HG03064 (cell line): ENCODE results near the gene LPCAT3.

Experiments used
- ATAC-seq: cut with Tn5 transposase; IDR thresholded peaks from one replicate; pipeline ENCODE4 v1.9.1; 2021; ENCODE audit warnings: low read depth; ENCODE audit not compliant: unreplicated experiment

Gene LPCAT3

GRCh38 chr12:7004287-7004803 is 13.9 kb downstream of the LPCAT3 start:
- no peak for ATAC-seq

GRCh38 chr12:7001921-7002591 is 16.2 kb downstream of the LPCAT3 start:
- ATAC-seq, result no peak

- no peak for ATAC-seq
Observed at GRCh38 chr12:6998715-6999451, 19.4 kb downstream of the LPCAT3 start.

GRCh38 chr12:6996040-6996441 is 22.2 kb downstream of the LPCAT3 start:
- ATAC-seq, result no peak

GRCh38 chr12:6987956-6988553 is 30.2 kb downstream of the LPCAT3 start:
- no peak for ATAC-seq

GRCh38 chr12:6982532-6982931 is 35.7 kb downstream of the LPCAT3 start:
- no peak for ATAC-seq

- ATAC-seq, result no peak
Observed at GRCh38 chr12:6981152-6982052, 36.9 kb downstream of the LPCAT3 start.

- no peak for ATAC-seq
Observed at GRCh38 chr12:6980740-6981139, 37.5 kb downstream of the LPCAT3 start.

- no peak for ATAC-seq
Observed at GRCh38 chr12:6980075-6980474, 38.2 kb downstream of the LPCAT3 start.

- ATAC-seq, result no peak
Observed at GRCh38 chr12:6979453-6979852, 38.8 kb downstream of the LPCAT3 start.

GRCh38 chr12:6979021-6979420 is 39.3 kb downstream of the LPCAT3 start:
- no peak for ATAC-seq

- no peak for ATAC-seq
Observed at GRCh38 chr12:6978611-6979011, 39.7 kb downstream of the LPCAT3 start.

- no peak for ATAC-seq
Observed at GRCh38 chr12:6978188-6978587, 40.1 kb downstream of the LPCAT3 start.

- no peak for ATAC-seq
Observed at GRCh38 chr12:6977653-6978052, 40.6 kb downstream of the LPCAT3 start.

- ATAC-seq, result no peak
Observed at GRCh38 chr12:6975297-6976032, 42.8 kb downstream of the LPCAT3 start.

- ATAC-seq, result no peak
Observed at GRCh38 chr12:6974180-6974579, 44.1 kb downstream of the LPCAT3 start.

- ATAC-seq, result peak; percentile 28
Observed at GRCh38 chr12:6970096-6970527, 48.2 kb downstream of the LPCAT3 start.

- ATAC-seq, result no peak
Observed at GRCh38 chr12:6968426-6968825, 49.9 kb downstream of the LPCAT3 start.

- ATAC-seq, result no peak
Observed at GRCh38 chr12:6967651-6968100, 50.6 kb downstream of the LPCAT3 start.

- no peak for ATAC-seq
Observed at GRCh38 chr12:6966351-6966750, 51.9 kb downstream of the LPCAT3 start.
